ENCODE data around the gene DVL1. TPM values are rescaled to one million over a fixed set of nuclear protein-coding genes. Genes with fewer than 3 reads are reported as not detected.

The DVL1 gene
- total and polyA plus RNA-seq, 2 of the 13 experiments (the other 11 are each of a cell fraction or from before 2014, with no cell fraction given): 30.8 to 60.4 TPM

DNA sequence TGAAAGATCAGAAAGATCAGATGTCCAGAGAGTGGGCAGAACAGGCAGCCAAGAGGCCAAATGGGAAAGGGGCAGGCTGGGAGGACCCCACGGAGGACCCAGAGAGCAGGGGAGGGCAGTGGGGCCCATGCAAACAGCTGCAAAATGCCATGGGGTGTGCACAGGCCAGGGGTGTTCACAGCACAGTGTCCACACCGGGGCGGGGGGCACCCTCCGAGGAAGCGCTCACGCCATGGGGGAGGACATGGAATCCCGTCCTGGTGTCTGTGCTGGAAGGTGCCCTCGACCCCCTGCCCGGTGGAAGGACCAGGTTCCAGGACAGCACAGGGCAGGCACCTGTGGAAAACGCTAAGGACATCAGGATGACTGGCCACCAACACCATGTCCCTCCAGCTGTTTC, 26.3 kb downstream of the DVL1 start:
- CTCF ChIA-PET (ENCODE audit: low intra/inter-chr PET ratio, low total read pairs): no interaction called here

More for the DNA sequence above, 26.3 kb downstream of the DVL1 start:
- Histone ChIP-seq H2AFZ (ENCODE audit: low read length) (no peak overlapping the region), H4K20me1 (ENCODE audit: insufficient read depth, low read length) (peaks cover 10% of the 10 kb centered on the region; the same call in 1 of the 2 replicates), H3K9me3 (ENCODE audit: low read length) (no peaks in the 10 kb centered on the region), H3K9ac (ENCODE audit: insufficient read depth, low read depth, low read length) (peak overlapping the region; percentile 54; the same call in 1 of the 2 replicates), H3K4me1 (ENCODE audit: insufficient read depth, low read length) (peaks cover 23% of the 10 kb centered on the region), H3K27me3 (ENCODE audit: control insufficient read depth in 1 of 2, insufficient read depth in 2 of 2, low read length in 2 of 2) (no peaks in the 10 kb centered on the region), H3K79me2 (ENCODE audit: insufficient read depth, low read length) (peaks cover 52% of the 10 kb centered on the region), H3K4me2 (ENCODE audit: low read depth, low read length) (peak overlapping the region; percentile 70), H3K36me3 (replicated peaks in 1 of 2; ENCODE audit: control insufficient read depth in 1 of 2, insufficient read depth in 2 of 2, low read length in 2 of 2) (peaks cover 7 to 23% of the 10 kb centered on the region in 2 experiments; a peak in 4 of 5 replicates), H3K27ac (ENCODE audit: extremely low read length, insufficient read depth, low read length) (no peak overlapping the region), H3K4me3 (replicated peaks in 1 of 3; ENCODE audit: insufficient read depth in 1 of 3, low read depth in 2 of 3, low read length in 3 of 3) (peak overlapping the region in 2 of 3 experiments; percentile 54 to 99; a peak in 4 of 6 replicates)
- no peak for DNase-seq (ENCODE audit: low spot score)
- in situ Hi-C loops (cut with HindIII; ENCODE audit: extremely low pct_ligation_motif_present, low pct_unique_long_range_greater_than_20kb): no loop called here
- no peak for ATAC-seq
- TF ChIP-seq, protein P1, sequence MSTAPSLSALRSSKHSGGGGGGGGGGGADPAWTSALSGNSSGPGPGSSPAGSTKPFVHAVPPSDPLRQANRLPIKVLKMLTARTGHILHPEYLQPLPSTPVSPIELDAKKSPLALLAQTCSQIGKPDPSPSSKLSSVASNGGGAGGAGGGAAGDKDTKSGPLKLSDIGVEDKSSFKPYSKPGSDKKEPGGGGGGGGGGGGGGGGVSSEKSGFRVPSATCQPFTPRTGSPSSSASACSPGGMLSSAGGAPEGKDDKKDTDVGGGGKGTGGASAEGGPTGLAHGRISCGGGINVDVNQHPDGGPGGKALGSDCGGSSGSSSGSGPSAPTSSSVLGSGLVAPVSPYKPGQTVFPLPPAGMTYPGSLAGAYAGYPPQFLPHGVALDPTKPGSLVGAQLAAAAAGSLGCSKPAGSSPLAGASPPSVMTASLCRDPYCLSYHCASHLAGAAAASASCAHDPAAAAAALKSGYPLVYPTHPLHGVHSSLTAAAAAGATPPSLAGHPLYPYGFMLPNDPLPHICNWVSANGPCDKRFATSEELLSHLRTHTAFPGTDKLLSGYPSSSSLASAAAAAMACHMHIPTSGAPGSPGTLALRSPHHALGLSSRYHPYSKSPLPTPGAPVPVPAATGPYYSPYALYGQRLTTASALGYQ (CRISPR knock-in tag; IDR thresholded peaks at IDR 0.05): no peak
- TF ChIP-seq AGO2 (optimal IDR thresholded peaks at IDR 0.05; ENCODE audit: low read depth, low read length) (peak; percentile 42), ZNF672 (CRISPR knock-in tag; IDR thresholded peaks at IDR 0.05) (no peak), SALL1 (CRISPR knock-in tag; IDR thresholded peaks at IDR 0.05) (no peak), ZNF569 (CRISPR knock-in tag; IDR thresholded peaks at IDR 0.05; ENCODE audit: borderline replicate concordance) (no peak)
- TF ChIP-seq, protein P2, sequence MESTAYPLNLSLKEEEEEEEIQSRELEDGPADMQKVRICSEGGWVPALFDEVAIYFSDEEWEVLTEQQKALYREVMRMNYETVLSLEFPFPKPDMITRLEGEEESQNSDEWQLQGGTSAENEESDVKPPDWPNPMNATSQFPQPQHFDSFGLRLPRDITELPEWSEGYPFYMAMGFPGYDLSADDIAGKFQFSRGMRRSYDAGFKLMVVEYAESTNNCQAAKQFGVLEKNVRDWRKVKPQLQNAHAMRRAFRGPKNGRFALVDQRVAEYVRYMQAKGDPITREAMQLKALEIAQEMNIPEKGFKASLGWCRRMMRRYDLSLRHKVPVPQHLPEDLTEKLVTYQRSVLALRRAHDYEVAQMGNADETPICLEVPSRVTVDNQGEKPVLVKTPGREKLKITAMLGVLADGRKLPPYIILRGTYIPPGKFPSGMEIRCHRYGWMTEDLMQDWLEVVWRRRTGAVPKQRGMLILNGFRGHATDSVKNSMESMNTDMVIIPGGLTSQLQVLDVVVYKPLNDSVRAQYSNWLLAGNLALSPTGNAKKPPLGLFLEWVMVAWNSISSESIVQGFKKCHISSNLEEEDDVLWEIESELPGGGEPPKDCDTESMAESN (CRISPR knock-in tag; conservative IDR thresholded peaks at IDR 0.05): no peak
- no peak for FAIRE-seq
- 71% methylated on average over 3 of the region's 10 CpGs for WGBS (ENCODE audit: low lambda C conversion rate)
- no TSS peak for BruUV-seq (replicated peaks)
- intact Hi-C loops (cut with micrococcal nuclease; ENCODE audit: unreplicated experiment): no loop called here
- POLR2A ChIA-PET: no interaction called here

Measured in HepG2 (cell line).